Tibial nerve (tissue), 4 donors: ENCODE measurements around the gene GNAZ. TPM values are rescaled to one million over a fixed set of nuclear protein-coding genes. Genes with fewer than 3 reads are reported as not detected.

ENCODE experiments used
- DNase-seq, 2 donors: peaks; one replicate each; pipeline ENCODE4 v3.0.0-alpha.2; 2019; ENCODE audit warnings: low spot score in 2 of 2
- H3K27ac ChIP-seq, 4 donors: fragments of 200-600 bp; sonication (generic) in 3 of 4; one replicate each; pipeline ENCODE4 v1.5.1; 2017 to 2019; ENCODE audit warnings: mild to moderate bottlenecking in 1 of 4
- H3K27me3 ChIP-seq, 2 donors: fragments of 200-600 bp; sonication (generic) in 1 of 2; one replicate each; pipeline versions ENCODE4 v1.5.1 to v1.6.0; 2017 to 2019
- H3K36me3 ChIP-seq, 3 donors: fragments of 200-600 bp; sonication (generic); one replicate each; pipeline ENCODE4 v1.5.1; 2018 to 2019
- H3K4me1 ChIP-seq, 4 donors: fragments of 200-600 bp; sonication (generic) in 3 of 4; one replicate each; pipeline ENCODE4 v1.5.1; 2017 to 2019
- H3K4me3 ChIP-seq, 4 donors: fragments of 200-600 bp; sonication (generic) in 3 of 4; one replicate each; pipeline ENCODE4 v1.5.1; 2017 to 2019; ENCODE audit warnings: mild to moderate bottlenecking in 1 of 4, moderate library complexity in 1 of 4
- H3K9me3 ChIP-seq, 4 donors: fragments of 200-600 bp; sonication (generic) in 3 of 4; one replicate each; pipeline ENCODE4 v1.5.1; 2017 to 2019
- EP300 ChIP-seq, 2 donors: sonication (generic); formaldehyde crosslinking; IDR thresholded peaks; one replicate each; pipeline ENCODE4 v1.6.1; 2017; ENCODE audit warnings: antibody characterized with exemption in 2 of 2, mild to moderate bottlenecking in 1 of 2
- POLR2A ChIP-seq, 2 donors: fragments of 450-650 bp; IDR thresholded peaks; one replicate each; pipeline ENCODE4 v1.6.1; 2017; ENCODE audit warnings: antibody characterized with exemption in 2 of 2, mild to moderate bottlenecking in 2 of 2, moderate library complexity in 2 of 2
- WGBS, 2 donors: methylation state at CpG; one replicate each; pipeline ENCODE4 v1.1.5; 2018; 5-methylcytosine and 5-hydroxymethylcytosine counted together
- total RNA-seq, 4 donors: library from RNA; depleted of rRNA; stranded (reverse); fragments of >200 nt; gene quantifications; one replicate each; pipeline ENCODE4 v1.1.0, GENCODE V29; 2016
- TF ChIP-seq, protein P1 (sequence below), 5 experiments: fragments of 200-600 bp in 3 of 5; fragments of 450-650 bp in 2 of 5; sonication (generic) in 3 of 5; IDR thresholded peaks; one replicate each; pipeline ENCODE4 v1.5.1; 2016 to 2019; ENCODE audit warnings: antibody characterized with exemption in 5 of 5, mild to moderate bottlenecking in 3 of 5, moderate library complexity in 2 of 5

The GNAZ gene
- total RNA-seq, 4 donors from 2014 or later = 14.1 to 20.1 (median 18.0) TPM

DNA sequence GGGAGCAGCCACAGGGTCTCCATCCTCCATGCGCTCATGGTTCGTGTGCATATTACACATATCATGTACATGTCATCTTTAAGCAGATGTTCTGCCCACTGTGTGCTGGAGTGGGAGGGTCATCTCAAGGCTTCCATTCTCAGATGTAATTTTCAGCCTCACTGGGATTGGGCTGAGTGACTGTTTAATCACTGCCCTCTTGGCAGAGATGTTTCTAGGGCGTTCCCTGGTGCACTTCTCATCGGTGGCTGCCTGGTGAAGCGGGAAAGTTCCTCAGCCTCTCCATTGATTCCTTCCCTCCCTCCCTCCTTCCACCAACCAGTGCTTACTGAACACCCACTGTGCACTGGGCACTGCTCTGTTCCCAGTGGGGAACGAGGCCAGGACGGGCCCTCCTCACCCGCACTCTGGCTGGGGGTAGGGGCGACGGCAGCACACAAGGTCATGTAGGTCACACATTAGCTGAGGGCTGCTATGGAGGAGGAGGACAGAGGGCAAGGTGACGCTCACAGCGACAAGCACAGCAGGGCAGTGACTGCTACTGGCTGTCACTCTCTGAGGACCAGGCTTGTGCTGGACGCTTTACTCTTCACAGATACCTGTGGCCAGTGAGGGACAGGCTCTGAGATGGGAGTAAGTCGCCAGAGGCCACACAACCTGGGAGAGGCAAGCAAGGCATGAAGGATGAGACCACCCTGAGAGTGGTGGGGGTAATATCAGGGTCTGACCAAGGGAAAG is 22.9 kb downstream of the GNAZ start:
- no peak overlapping the region for H3K4me3 ChIP-seq
- peaks cover 0 to 15% (median 0%) of the 10 kb centered on the region in 3 donors for H3K36me3 ChIP-seq
- 72 to 77% methylated on average over 14 of the region's 14 CpGs for WGBS, 2 donors
- H3K4me1 ChIP-seq = peaks cover 0 to 14% (median 1%) of the 10 kb centered on the region in 4 donors
- H3K27ac ChIP-seq = no peak overlapping the region
- TF ChIP-seq POLR2A (IDR thresholded peaks at IDR 0.05) (no peak), EP300 (IDR thresholded peaks at IDR 0.05) (no peak)
- TF ChIP-seq, protein P1, sequence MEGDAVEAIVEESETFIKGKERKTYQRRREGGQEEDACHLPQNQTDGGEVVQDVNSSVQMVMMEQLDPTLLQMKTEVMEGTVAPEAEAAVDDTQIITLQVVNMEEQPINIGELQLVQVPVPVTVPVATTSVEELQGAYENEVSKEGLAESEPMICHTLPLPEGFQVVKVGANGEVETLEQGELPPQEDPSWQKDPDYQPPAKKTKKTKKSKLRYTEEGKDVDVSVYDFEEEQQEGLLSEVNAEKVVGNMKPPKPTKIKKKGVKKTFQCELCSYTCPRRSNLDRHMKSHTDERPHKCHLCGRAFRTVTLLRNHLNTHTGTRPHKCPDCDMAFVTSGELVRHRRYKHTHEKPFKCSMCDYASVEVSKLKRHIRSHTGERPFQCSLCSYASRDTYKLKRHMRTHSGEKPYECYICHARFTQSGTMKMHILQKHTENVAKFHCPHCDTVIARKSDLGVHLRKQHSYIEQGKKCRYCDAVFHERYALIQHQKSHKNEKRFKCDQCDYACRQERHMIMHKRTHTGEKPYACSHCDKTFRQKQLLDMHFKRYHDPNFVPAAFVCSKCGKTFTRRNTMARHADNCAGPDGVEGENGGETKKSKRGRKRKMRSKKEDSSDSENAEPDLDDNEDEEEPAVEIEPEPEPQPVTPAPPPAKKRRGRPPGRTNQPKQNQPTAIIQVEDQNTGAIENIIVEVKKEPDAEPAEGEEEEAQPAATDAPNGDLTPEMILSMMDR (IDR thresholded peaks at IDR 0.05) = no peak
- DNase-seq = no peak
- no peaks in the 10 kb centered on the region for H3K27me3 ChIP-seq
- H3K9me3 ChIP-seq = no peaks in the 10 kb centered on the region

DNA sequence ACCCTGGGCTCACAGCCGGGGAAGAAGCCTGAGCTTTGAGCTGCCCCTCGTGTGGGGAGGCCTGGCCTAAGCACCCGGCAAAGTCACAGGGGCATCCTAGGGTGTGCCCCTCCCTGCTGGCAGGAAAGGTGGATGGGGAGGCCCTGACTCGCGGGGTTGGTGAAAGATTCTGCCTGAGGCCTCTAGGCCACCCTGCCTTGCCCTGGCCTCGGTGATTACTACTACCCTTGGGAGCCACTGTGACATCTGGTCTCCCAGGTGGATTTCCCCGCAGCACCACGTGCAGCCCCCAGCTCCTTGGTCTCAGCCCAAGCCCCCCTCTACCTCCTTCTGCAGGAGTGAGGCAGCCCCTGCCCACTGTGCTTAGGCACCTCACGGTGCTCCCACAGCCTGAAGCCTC is 23.9 kb downstream of the GNAZ start:
- Histone ChIP-seq H3K4me3 (no peak overlapping the region), H3K27ac (no peak overlapping the region), H3K9me3 (no peaks in the 10 kb centered on the region), H3K4me1 (peaks cover 0 to 24% (median 8%) of the 10 kb centered on the region in 4 donors), H3K27me3 (no peaks in the 10 kb centered on the region), H3K36me3 (peaks cover 0 to 15% (median 0%) of the 10 kb centered on the region in 3 donors)
- 80% methylated on average over 8 to 9 of the region's 9 CpGs for WGBS, 2 donors
- TF ChIP-seq, protein P1 (IDR thresholded peaks at IDR 0.05) = no peak
- TF ChIP-seq POLR2A (IDR thresholded peaks at IDR 0.05) (no peak), EP300 (IDR thresholded peaks at IDR 0.05) (no peak)
- DNase-seq = no peak

DNA sequence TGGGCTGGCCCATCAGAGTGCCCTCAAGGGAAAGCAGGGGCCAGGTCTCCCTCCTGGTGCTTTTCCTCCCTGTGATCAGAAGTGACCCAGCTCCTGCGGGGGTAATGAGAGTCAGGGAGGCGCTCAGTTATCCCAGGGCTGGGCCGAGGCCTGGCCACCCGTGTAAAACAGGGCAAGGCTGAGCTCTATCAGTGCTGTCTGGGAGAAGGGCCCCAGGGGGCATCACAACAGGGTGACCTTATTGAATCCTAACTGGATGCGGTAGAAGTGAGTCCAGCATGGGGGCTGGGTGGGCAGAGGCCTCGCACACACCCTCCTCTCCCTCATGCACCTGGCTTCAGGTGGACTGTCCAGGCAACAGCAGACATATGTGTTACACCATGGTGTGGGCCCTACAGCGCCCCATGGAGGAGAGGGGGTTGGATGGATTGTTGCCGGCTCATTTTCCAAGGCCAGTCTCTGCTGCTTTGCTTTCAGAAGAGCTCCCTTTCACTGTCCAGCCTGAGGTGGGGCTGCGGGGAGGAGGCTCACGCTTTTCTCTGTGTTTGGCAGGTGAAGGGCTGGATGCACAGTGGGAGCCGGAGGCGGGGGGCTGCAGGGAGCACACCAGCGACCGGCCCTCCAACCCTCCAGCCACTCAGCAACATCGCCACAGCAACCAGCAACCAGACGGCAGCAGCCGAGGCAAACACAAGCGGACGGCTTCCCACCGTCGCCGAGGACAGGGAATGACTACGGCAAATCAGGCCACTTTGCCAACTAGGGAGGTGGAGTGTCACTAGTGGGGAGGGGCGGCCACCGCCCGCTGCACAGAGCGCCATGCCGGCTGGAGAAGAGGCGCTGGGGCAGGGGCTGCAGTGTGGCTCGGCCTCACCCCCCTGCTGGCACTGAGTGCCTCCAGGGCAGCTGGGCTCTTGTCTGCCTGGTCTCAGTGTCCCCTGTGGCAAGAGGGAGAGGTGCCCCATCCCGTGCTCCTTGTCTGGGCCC is 24.7 kb downstream of the GNAZ start:
- TF ChIP-seq, protein P1 (IDR thresholded peaks at IDR 0.05) = no peak
- TF ChIP-seq EP300 (IDR thresholded peaks at IDR 0.05) (no peak), POLR2A (IDR thresholded peaks at IDR 0.05) (no peak)
- Histone ChIP-seq H3K4me3 (no peak overlapping the region), H3K27ac (no peak overlapping the region), H3K4me1 (peaks cover 0 to 31% (median 10%) of the 10 kb centered on the region in 4 donors), H3K36me3 (peaks cover 0 to 15% (median 0%) of the 10 kb centered on the region in 3 donors), H3K27me3 (no peaks in the 10 kb centered on the region), H3K9me3 (no peaks in the 10 kb centered on the region)
- no peak for DNase-seq
- WGBS, 2 donors = 88 to 90% methylated on average over 21 to 31 of the region's 31 CpGs

DNA sequence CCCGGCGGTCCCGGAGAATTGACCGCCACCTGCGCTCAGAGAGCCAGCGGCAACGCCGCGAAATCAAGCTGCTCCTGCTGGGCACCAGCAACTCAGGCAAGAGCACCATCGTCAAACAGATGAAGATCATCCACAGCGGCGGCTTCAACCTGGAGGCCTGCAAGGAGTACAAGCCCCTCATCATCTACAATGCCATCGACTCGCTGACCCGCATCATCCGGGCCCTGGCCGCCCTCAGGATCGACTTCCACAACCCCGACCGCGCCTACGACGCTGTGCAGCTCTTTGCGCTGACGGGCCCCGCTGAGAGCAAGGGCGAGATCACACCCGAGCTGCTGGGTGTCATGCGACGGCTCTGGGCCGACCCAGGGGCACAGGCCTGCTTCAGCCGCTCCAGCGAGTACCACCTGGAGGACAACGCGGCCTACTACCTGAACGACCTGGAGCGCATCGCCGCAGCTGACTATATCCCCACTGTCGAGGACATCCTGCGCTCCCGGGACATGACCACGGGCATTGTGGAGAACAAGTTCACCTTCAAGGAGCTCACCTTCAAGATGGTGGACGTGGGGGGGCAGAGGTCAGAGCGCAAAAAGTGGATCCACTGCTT is 25.5 kb downstream of the GNAZ start:
- TF ChIP-seq POLR2A (IDR thresholded peaks at IDR 0.05) = no peak
- no peak for TF ChIP-seq EP300 (IDR thresholded peaks at IDR 0.05)
- TF ChIP-seq, protein P1 (IDR thresholded peaks at IDR 0.05) = no peak
- H3K36me3 ChIP-seq = peaks cover 0 to 15% (median 0%) of the 10 kb centered on the region in 3 donors
- no peaks in the 10 kb centered on the region for H3K9me3 ChIP-seq
- DNase-seq = no peak
- peaks cover 0 to 36% (median 10%) of the 10 kb centered on the region in 4 donors for H3K4me1 ChIP-seq
- no peaks in the 10 kb centered on the region for H3K27me3 ChIP-seq
- no peak overlapping the region for H3K4me3 ChIP-seq
- WGBS, 2 donors = 96 to 97% methylated on average over 45 of the region's 45 CpGs
- H3K27ac ChIP-seq = no peak overlapping the region
